HG02973 (cell line): Measurements from ENCODE around the gene GPAT2.
A peak's percentile ranks its signal among the peaks of the same experiment; 100 is the strongest.
"Not testable (repeated sequence)": the region's sequence is repeated elsewhere in the genome, so short reads cannot be mapped to it uniquely, and the experiment has no call there.

ENCODE experiments used
- ATAC-seq: cut with Tn5 transposase; IDR thresholded peaks from one replicate; pipeline ENCODE4 v1.9.1; 2021; ENCODE audit warnings: moderate library complexity; ENCODE audit not compliant: unreplicated experiment

The GPAT2 gene

GRCh38 chr2:96024336-96025193 is 10.2 kb downstream of the GPAT2 start:
- ATAC-seq: no peak

GRCh38 chr2:96023701-96024100 is 11.0 kb downstream of the GPAT2 start:
- ATAC-seq: not testable (repeated sequence)

- ATAC-seq: not testable (repeated sequence)
Measured at GRCh38 chr2:96022701-96023447, 11.8 kb downstream of the GPAT2 start.

- not testable (repeated sequence) for ATAC-seq
Measured at GRCh38 chr2:96022126-96022525, 12.6 kb downstream of the GPAT2 start.

GRCh38 chr2:96021142-96021541 is 13.6 kb downstream of the GPAT2 start:
- ATAC-seq: not testable (repeated sequence)

- ATAC-seq: not testable (repeated sequence)
Measured at GRCh38 chr2:96019909-96020590, 14.7 kb downstream of the GPAT2 start.

GRCh38 chr2:96016321-96016720 is 18.4 kb downstream of the GPAT2 start:
- not testable (repeated sequence) for ATAC-seq

GRCh38 chr2:96012792-96013264 is 21.9 kb downstream of the GPAT2 start:
- ATAC-seq: not testable (repeated sequence)

GRCh38 chr2:96012086-96012791 is 22.5 kb downstream of the GPAT2 start:
- ATAC-seq: not testable (repeated sequence)

GRCh38 chr2:96011129-96011455 is 23.6 kb downstream of the GPAT2 start:
- ATAC-seq: not testable (repeated sequence)

GRCh38 chr2:96010320-96011128 is 24.2 kb downstream of the GPAT2 start:
- peak; percentile 94 for ATAC-seq

- not testable (repeated sequence) for ATAC-seq
Measured at GRCh38 chr2:96009833-96010232, 24.9 kb downstream of the GPAT2 start.

GRCh38 chr2:96008051-96008450 is 26.7 kb downstream of the GPAT2 start:
- ATAC-seq: not testable (repeated sequence)

- ATAC-seq: not testable (repeated sequence)
Measured at GRCh38 chr2:96006248-96006647, 28.5 kb downstream of the GPAT2 start.

GRCh38 chr2:95992520-95993272 is 42.0 kb downstream of the GPAT2 start:
- ATAC-seq: peak; percentile 48

- ATAC-seq: peak; percentile 39
Measured at GRCh38 chr2:95992102-95992501, 42.6 kb downstream of the GPAT2 start.

GRCh38 chr2:95991351-95992094 is 43.2 kb downstream of the GPAT2 start, which contains the start of gene ANKRD36C:
Gene ANKRD36C, minus strand, starts transcription at chr2:95991824. Its CDS starts 116 bp downstream, at chr2:95991708.
- peak; percentile 89 for ATAC-seq

GRCh38 chr2:95990884-95991283 is 43.8 kb downstream of the GPAT2 start:
- not testable (repeated sequence) for ATAC-seq
